Peyer's patch (tissue), 4 donors: Measurements from ENCODE around the gene MATN3.

Experiments
- CTCF ChIP-seq, 6 experiments: fragments of 450-650 bp in 4 of 6; fragments of 200-600 bp in 2 of 6; sonication (generic) in 1 of 6; IDR thresholded peaks; one replicate each; pipeline ENCODE4 v1.5.1; 2017 to 2019; ENCODE audit warnings: antibody characterized with exemption in 6 of 6, mild to moderate bottlenecking in 3 of 6, moderate library complexity in 1 of 6
- POLR2A ChIP-seq, 2 donors: fragments of 450-650 bp; IDR thresholded peaks; one replicate each; pipeline ENCODE4 v1.5.1; 2017; ENCODE audit warnings: antibody characterized with exemption in 2 of 2, mild to moderate bottlenecking in 2 of 2, moderate library complexity in 2 of 2

DNA sequence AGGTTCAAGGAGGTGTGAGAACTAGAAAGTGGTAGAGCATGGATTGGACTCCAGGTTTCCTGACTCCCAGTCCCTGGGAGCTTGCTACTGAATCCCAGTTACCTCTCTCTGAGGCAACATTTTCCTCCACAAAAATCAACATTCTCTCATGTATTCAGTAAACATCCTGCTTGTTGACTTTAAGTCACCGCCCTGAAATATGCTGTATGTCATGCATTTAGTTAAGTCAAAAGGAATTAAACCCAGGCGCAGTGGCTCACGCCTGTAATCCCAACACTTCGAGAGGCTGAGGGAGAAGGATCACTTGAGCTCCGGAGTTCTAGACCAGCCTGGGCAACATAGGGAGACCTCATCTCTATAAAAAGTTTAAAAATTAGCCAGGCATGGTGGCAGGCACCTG, 3.8 kb downstream of the MATN3 start:
- TF ChIP-seq CTCF (IDR thresholded peaks at IDR 0.05) (no peak), POLR2A (IDR thresholded peaks at IDR 0.05) (no peak)
